HEK293 (cell line): ENCODE data around the gene STYX.

Experiments
- CTCF ChIA-PET: fragments of 350-600 bp; formaldehyde crosslinking; extraction: SDS; loops from one replicate; lab custom pipeline; 2021; ENCODE audit warnings: antibody characterized with exemption; lab: Yijun Ruan, JAX
- POLR2A ChIA-PET: fragments of 300-600 bp; formaldehyde crosslinking; extraction: SDS; loops from one replicate; lab custom pipeline; 2020; ENCODE audit warnings: antibody characterized with exemption, inconsistent platforms; lab: Yijun Ruan, JAX
- H3K27ac ChIP-seq: fragments of 200-500 bp; sonication (Bioruptor generic); 2 replicates; pipeline ENCODE4 v1.5.1; 2014; ENCODE audit warnings: low read depth, low read length, control low read depth, inconsistent platforms; ENCODE audit errors: extremely low read depth
- H3K36me3 ChIP-seq, 2 experiments: fragments of 200-500 bp in 1 of 2; sonication (Bioruptor generic) in 1 of 2; 1 replicate in 1 of 2; 2 replicates in 1 of 2; pipeline ENCODE4 v1.5.1; 2014 to 2017; ENCODE audit warnings: inconsistent platforms in 2 of 2, low read length in 2 of 2; ENCODE audit not compliant: control insufficient read depth in 2 of 2, insufficient read depth in 1 of 2
- H3K4me1 ChIP-seq: fragments of 200-500 bp; sonication (Bioruptor generic); 2 replicates; pipeline ENCODE4 v1.5.1; 2014; ENCODE audit warnings: mild to moderate bottlenecking, low read length, inconsistent platforms; ENCODE audit not compliant: control insufficient read depth, insufficient read depth
- H3K4me3 ChIP-seq: 2 replicates; pipeline ENCODE4 v1.5.1; 2011; ENCODE audit warnings: low read depth, mild to moderate bottlenecking, control low read depth, low read length, moderate library complexity
- H3K9me3 ChIP-seq: fragments of 200-500 bp; sonication (Bioruptor generic); 2 replicates; pipeline ENCODE4 v1.5.1; 2014; ENCODE audit warnings: low read depth, low read length, inconsistent platforms; ENCODE audit not compliant: control insufficient read depth, insufficient read depth
- EGR2 ChIP-seq: fragments of 450-650 bp; formaldehyde crosslinking; IDR thresholded peaks from 2 replicates; pipeline ENCODE4 v1.5.1; 2016; ENCODE audit warnings: low read depth, missing biosample characterization, missing genetic modification characterization
- HOXD13 ChIP-seq: sonication (generic); formaldehyde crosslinking; IDR thresholded peaks from 2 replicates; pipeline ENCODE4 v1.8.0; 2022; ENCODE audit warnings: missing genetic modification reagents, borderline replicate concordance
- ZBTB1 ChIP-seq: fragments of 450-650 bp; formaldehyde crosslinking; IDR thresholded peaks from 2 replicates; pipeline ENCODE4 v1.5.1; 2016; ENCODE audit warnings: missing biosample characterization, missing genetic modification characterization
- ZNF223 ChIP-seq: fragments of 450-650 bp; formaldehyde crosslinking; IDR thresholded peaks from 2 replicates; pipeline ENCODE4 v1.5.1; 2016; ENCODE audit warnings: missing biosample characterization, missing genetic modification characterization
- ZNF23 ChIP-seq: fragments of 450-650 bp; formaldehyde crosslinking; IDR thresholded peaks from 2 replicates; pipeline ENCODE4 v1.5.1; 2016; ENCODE audit warnings: missing biosample characterization, missing genetic modification characterization, borderline replicate concordance
- ZNF266 ChIP-seq: fragments of 450-650 bp; formaldehyde crosslinking; IDR thresholded peaks from 2 replicates; pipeline ENCODE4 v1.5.1; 2016; ENCODE audit warnings: missing biosample characterization, missing genetic modification characterization, low read depth
- ZNF292 ChIP-seq: fragments of 450-650 bp; formaldehyde crosslinking; IDR thresholded peaks from 2 replicates; pipeline ENCODE4 v1.5.1; 2016; ENCODE audit warnings: low read depth, missing biosample characterization, missing genetic modification characterization, borderline replicate concordance
- ZNF324 ChIP-seq: fragments of 450-650 bp; formaldehyde crosslinking; IDR thresholded peaks from 2 replicates; pipeline ENCODE4 v1.5.1; 2016; ENCODE audit warnings: missing biosample characterization, missing genetic modification characterization
- ZNF423 ChIP-seq: fragments of 450-650 bp; formaldehyde crosslinking; IDR thresholded peaks from 2 replicates; pipeline ENCODE4 v1.5.1; 2016; ENCODE audit warnings: missing biosample characterization, missing genetic modification characterization
- ZNF596 ChIP-seq: fragments of 450-650 bp; IDR thresholded peaks from 2 replicates; pipeline ENCODE4 v1.5.0; 2018; ENCODE audit warnings: missing biosample characterization, mild to moderate bottlenecking, missing genetic modification characterization, moderate library complexity
- ZNF704 ChIP-seq: fragments of 450-650 bp; formaldehyde crosslinking; IDR thresholded peaks from 2 replicates; pipeline ENCODE4 v1.5.1; 2016; ENCODE audit warnings: missing biosample characterization, missing genetic modification characterization
- TF ChIP-seq, protein P1 (sequence below): fragments of 450-650 bp; formaldehyde crosslinking; IDR thresholded peaks from 2 replicates; pipeline ENCODE4 v1.5.1; 2016; ENCODE audit warnings: missing biosample characterization, missing genetic modification characterization

Gene STYX

GRCh38 chr14:52821805-52822250 is 91.9 kb downstream of the STYX start:
- Histone ChIP-seq H3K9me3 (no peaks in the 10 kb centered on the region), H3K4me3 (no peak overlapping the region), H3K4me1 (no peaks in the 10 kb centered on the region), H3K36me3 (no peaks in the 10 kb centered on the region), H3K27ac (no peak overlapping the region)
- ChIA-PET CTCF (interaction anchor here (0.6 to 2.7 kb wide), 5 partner anchors 131 to 243 kb away, joined by 3 to 18 read pairs (median 4); no protein-coding TSS in a partner anchor), POLR2A (no interaction called here)
- TF ChIP-seq, protein P1, sequence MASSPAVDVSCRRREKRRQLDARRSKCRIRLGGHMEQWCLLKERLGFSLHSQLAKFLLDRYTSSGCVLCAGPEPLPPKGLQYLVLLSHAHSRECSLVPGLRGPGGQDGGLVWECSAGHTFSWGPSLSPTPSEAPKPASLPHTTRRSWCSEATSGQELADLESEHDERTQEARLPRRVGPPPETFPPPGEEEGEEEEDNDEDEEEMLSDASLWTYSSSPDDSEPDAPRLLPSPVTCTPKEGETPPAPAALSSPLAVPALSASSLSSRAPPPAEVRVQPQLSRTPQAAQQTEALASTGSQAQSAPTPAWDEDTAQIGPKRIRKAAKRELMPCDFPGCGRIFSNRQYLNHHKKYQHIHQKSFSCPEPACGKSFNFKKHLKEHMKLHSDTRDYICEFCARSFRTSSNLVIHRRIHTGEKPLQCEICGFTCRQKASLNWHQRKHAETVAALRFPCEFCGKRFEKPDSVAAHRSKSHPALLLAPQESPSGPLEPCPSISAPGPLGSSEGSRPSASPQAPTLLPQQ (tag by site-specific recombination) = no peak
- TF ChIP-seq ZNF266 (no peak), HOXD13 (no peak), ZNF223 (tag by site-specific recombination) (no peak), ZNF423 (tag by site-specific recombination) (no peak), ZNF292 (no peak), ZNF23 (tag by site-specific recombination) (no peak), ZBTB1 (tag by site-specific recombination) (no peak), ZNF324 (tag by site-specific recombination) (no peak), EGR2 (tag by site-specific recombination) (no peak), ZNF704 (tag by site-specific recombination) (no peak)

GRCh38 chr14:52824462-52824861 is 94.5 kb downstream of the STYX start:
- Histone ChIP-seq H3K4me3 (no peak overlapping the region), H3K36me3 (no peaks in the 10 kb centered on the region), H3K27ac (no peak overlapping the region), H3K4me1 (no peaks in the 10 kb centered on the region), H3K9me3 (no peaks in the 10 kb centered on the region)
- POLR2A ChIA-PET = interaction anchor here (1.2 kb wide), 1 partner anchor 137 kb away, joined by 3 read pairs; no protein-coding TSS in a partner anchor
- TF ChIP-seq ZNF266 (0 out of 2 replicates have a peak, but pooled peaks have one; percentile 8), ZNF596 (tag by site-specific recombination) (no peak)
- CTCF ChIA-PET = interaction anchor here (0.6 to 3.2 kb wide), 9 partner anchors 8 to 642 kb away, joined by 3 to 29 read pairs (median 4); no protein-coding TSS in a partner anchor
